C4-2B (cell line): Measurements from ENCODE around the gene PIGA.

Source experiments
- ZFX ChIP-seq: fragments of 450-650 bp; IDR thresholded peaks from 2 replicates; pipeline ENCODE4 v1.6.1; 2017
- TF ChIP-seq, protein P1 (sequence below): fragments of 450-650 bp; conservative IDR thresholded peaks from 2 replicates; pipeline ENCODE4 v1.5.1; 2017; ENCODE audit warnings: mild to moderate bottlenecking

DNA sequence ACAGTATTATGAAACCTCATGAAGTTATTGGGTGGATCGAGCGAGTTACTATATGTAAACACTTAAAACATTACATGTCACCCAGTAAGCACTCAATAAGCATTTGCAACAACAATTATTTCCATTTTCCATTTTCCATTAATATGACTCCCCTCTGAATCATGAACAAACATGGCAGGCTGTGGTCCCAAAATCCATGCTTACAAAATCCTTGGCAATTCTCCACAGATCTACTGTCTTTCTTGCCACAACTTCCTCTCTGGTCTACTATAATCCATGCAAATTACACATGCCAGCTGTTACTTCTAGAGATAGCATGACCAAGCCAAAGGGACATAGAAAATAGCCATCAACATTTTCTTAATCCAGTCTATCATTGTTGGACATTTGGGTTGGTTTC, 41.9 kb downstream of the PIGA start:
- TF ChIP-seq, protein P1, sequence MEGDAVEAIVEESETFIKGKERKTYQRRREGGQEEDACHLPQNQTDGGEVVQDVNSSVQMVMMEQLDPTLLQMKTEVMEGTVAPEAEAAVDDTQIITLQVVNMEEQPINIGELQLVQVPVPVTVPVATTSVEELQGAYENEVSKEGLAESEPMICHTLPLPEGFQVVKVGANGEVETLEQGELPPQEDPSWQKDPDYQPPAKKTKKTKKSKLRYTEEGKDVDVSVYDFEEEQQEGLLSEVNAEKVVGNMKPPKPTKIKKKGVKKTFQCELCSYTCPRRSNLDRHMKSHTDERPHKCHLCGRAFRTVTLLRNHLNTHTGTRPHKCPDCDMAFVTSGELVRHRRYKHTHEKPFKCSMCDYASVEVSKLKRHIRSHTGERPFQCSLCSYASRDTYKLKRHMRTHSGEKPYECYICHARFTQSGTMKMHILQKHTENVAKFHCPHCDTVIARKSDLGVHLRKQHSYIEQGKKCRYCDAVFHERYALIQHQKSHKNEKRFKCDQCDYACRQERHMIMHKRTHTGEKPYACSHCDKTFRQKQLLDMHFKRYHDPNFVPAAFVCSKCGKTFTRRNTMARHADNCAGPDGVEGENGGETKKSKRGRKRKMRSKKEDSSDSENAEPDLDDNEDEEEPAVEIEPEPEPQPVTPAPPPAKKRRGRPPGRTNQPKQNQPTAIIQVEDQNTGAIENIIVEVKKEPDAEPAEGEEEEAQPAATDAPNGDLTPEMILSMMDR: no peak
- no peak for TF ChIP-seq ZFX
